HG03196 (cell line): ENCODE measurements around the gene WNT9B.

ENCODE experiments used
- ATAC-seq: cut with Tn5 transposase; IDR thresholded peaks from one replicate; pipeline ENCODE4 v1.9.1; 2021; ENCODE audit not compliant: unreplicated experiment

Gene WNT9B, protein sequence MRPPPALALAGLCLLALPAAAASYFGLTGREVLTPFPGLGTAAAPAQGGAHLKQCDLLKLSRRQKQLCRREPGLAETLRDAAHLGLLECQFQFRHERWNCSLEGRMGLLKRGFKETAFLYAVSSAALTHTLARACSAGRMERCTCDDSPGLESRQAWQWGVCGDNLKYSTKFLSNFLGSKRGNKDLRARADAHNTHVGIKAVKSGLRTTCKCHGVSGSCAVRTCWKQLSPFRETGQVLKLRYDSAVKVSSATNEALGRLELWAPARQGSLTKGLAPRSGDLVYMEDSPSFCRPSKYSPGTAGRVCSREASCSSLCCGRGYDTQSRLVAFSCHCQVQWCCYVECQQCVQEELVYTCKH

DNA sequence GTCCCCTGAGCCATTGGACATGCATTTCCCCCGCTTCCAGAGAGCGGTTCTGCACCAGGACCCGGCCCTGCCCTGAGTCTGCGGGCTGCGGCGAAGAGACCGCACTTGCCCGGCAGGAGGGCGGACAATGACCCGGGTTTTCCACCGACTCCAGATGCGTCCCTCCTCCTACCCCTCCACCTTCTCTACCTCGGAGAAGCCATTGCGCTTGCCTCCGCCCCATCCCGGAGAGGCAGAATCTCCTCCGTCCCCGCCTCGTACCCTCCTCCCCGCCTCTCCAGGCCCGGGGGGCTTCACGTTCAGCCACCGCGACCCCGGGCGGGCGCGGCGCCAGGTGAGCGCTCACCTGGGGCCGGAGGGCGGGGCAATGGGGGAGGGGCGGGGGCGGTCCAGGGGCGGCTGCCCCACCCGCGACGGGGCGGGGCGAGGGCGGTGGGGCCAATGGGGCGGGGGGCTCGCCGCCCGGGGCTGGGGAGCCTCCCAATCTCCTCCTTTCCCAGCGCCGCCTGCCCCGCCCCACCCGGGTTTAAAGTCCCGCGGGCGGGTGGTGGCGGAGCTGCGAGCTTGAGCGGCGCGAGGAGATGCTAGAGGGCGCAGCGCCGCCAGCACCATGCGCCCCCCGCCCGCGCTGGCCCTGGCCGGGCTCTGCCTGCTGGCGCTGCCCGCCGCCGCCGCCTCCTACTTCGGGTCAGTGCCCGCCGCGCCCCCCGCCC lies at the start of gene WNT9B:
TSS of gene WNT9B (plus strand) at position 555 of the 713 bp plus-strand sequence. CDS start at position 611, 56 bp downstream.
- no peak for ATAC-seq

DNA sequence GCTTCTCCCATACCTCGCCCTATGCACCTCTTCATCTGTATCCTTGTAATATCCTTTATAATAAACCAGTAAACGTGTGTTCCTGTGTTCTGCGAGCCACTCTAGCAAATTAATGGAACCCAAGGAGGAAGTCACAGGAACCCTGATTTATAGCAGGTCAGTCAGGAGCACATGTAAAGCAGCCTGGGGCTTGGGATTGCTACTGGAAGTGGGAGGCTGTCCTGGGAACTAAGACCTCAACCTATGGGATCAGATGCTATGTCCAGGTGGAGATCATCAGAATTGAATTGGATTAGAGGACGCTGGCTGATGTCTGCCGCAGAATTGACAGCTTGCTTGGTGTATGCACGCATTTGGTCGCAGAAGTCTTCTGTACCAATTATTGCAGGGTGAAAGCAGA lies 48.6 kb upstream of the WNT9B start:
- ATAC-seq, result no peak

DNA sequence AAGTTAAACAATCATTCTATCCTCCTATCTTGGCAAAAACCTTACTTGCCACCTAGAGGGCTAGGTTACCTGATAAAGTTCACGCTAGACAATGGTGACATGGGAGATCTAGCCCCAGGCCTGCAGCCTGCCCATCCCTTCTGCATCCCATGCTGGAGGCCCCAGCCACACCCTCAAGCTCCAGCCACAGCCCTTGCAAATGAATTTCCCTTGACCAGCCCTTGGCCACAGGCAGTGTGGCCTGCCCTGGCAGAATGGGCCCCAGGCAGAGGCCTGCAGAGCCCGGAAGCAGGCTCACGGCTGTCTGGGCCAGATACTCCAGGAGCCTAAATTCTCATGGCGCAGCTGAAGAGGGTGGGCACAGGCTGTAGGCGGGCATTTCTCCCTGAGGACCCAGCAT lies 47.8 kb upstream of the WNT9B start:
- ATAC-seq, result no peak

DNA sequence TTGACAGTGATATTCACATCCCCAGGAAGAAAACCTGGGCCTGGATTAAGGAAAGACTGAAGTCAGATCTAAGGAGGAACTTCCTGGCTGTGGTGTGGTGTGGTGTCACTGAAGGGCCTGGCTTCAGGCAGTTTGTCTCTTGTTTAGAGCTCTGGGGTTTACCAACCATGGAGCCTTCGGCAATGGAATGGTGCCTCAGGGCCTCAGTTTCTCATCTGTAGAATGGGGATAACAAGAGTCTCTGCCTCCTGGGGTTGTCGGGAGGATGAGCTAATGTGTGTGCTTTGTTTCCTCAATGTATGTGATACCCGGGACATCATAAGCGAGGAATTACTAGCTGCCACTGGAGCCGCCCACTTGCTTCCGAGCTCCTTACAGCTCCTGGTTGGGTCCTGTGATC lies 45.6 kb upstream of the WNT9B start:
- ATAC-seq, result no peak

DNA sequence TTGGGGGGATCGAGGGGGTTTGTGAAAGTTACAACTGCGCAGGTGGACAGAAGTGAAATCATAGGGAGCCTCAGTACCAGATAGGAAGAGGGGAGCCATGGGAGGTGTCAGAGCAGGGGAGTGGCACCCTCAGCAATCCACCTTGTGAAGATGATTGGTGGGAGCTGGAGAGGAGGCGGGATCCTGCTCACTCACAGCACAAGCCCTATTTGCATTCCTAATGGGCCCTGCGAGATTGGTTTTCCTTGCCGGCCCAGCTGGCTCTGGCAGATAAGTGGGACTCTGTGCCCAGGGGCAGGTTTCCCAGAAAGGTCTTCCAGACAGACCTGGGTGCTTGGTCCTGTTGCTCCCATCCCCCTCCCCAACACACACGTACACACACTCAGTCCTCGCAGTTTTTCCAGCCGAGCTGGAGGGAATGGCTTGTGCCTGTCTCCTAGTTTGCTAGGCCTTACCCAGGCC lies 42.2 kb upstream of the WNT9B start:
- no peak for ATAC-seq

DNA sequence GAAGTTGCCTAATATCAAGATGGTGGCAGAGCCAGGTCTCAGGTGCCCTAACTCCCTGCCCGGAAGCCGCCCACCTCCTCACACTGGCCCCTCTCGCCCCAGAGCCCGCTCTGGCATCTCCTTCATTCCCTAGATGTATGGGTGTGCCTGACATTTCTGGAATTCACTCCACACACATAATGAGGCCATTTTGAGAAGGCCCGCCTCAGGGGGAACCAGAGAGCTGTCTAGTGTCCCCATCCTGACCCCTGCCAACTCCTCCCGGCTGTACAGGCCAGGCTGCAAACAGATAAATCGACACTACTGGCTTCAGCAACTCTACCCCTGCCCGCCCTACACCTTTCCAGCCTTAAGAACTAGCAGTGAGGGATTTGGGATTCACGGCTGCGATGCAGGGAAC lies 40.5 kb upstream of the WNT9B start:
- ATAC-seq, result no peak

DNA sequence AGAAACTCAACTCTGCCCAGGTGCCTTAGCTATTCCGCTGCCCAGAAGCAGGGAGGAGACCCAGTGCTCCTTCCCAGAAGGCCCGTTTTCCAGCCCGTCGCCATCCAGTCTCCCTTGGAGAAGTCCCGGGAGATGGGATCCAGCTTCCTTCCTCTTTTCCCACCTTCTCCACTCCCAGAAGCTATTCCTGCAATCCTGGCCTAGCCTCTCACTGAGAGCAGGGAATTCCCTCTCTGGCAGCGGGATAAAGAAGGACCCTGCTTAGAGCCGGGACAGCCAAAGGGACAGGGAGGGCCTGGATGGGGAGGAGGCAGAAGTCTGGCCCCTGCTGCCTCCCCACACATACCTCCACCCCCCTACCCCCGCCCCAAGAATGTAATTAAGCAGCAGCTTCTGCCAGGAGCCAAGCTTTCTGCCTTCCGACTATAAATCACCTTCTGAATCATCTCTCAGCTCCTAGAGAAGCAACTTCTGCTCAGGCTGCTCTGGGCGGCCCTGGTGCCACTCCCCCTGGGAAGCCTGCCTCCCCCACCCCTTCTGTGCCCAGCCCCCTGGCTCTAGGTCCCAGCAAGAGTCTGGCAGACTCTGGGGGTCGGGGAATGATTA lies 39.3 kb upstream of the WNT9B start:
- no peak for ATAC-seq

DNA sequence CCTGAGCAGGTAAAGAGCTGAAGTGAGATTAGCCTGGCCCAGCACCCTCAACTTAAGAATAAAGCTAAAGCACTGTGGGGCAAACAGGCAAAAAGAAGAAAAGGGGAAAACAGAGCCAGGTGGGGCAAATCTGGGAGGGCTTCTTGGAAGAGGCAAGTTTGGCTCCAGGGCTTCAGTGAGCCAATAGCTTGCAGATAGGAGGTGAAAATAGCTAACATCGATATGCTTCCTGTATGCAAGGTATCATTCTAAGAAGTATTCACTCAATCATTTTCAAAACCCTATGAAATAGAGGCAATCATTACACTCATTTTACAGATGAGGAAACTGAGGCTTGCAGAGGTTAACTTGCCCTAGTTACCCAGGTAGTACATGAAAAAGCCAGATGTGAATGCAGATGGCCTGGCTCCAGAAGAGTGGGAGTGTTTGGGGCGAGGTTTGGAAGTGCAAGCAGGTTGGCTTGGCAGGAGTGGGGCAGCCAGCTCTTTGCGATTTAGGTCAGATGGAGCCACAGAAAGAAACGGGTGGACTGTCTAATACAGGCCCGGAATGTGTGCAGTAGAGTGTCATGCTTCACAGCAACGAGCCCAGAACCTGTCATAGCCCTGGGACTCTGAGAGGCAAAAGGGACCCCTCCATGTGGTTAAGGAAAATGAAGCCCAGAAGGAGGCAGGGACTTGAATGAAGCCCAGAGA lies 38.6 kb upstream of the WNT9B start:
- no peak for ATAC-seq

DNA sequence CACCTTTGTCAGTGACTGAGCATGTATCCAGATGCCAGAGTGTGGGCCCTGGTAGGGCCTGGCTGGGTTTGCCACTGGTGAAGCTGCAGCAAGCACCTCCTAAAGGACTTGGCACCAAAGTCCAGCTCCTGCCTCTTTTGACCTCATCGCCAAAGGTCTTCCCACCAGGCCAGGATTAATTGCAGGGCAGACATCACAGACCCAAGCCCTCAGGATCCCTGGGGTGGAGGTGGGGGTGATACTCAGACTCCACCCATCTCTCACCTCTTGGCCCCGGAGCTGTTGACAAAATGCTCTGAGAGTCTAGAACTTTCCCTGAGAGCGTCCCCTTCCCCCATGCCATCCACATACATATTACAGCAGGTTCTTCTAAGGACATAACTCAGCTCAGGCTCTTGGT lies 37.5 kb upstream of the WNT9B start:
- no peak for ATAC-seq

DNA sequence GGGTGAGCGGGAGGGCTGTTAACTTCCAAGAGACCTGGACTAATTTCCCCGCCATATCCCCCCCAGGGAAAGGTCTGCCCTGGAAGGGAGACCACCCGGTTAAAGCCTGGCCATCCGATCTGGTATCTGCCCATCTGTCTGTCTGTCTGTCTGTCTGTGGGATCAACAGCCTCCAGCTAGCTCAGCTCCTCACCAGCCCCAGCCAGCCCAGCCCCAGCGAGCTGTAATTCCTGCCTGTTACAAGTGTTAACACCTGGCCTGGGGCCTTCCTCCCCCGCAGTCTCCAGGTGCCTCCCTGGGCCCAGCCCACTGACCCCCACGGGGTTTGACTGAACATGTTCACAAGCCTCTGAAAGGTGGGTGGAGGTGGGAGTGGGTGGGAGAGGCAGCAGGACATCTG lies 36.9 kb upstream of the WNT9B start:
- ATAC-seq, result no peak

DNA sequence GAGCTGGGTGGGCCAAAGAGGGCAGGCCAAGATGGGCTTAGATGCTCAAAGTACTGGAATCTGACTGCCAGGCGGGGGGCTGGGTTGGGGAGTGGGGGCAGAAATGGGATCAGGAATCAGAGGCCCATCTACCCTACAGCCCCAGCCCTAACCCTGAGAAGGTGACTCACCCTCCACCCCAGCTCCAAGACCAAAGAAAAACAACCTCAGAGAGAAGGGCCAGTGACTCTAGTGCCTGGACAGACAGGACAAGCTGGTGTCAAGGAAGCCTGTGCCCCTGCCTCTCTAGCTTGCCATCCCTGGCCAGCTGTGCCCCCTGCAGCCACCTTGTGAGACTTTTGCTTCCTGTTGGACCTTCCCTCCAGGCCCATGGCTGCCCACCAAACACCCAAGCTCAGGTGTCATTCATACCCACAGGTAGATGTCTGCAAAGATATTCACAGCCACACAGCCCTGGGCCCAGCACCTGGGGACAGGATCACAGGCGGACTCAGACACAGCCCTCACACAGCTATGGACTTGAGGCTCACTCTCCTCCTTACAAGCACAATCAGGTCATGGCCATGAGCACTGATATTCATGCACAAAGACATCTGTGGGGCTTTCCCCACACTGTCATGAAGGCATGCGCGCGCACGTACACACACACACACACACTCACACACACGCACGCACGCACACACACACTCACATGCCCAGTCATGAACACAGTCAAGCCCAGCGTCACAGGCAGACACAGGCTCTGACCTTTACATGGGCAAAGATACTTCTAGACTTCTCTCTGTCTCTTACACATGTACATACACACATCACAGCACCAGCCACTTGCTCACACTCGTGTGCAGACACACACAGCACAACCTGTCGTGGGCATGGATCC lies 35.7 kb upstream of the WNT9B start:
- ATAC-seq, result no peak

DNA sequence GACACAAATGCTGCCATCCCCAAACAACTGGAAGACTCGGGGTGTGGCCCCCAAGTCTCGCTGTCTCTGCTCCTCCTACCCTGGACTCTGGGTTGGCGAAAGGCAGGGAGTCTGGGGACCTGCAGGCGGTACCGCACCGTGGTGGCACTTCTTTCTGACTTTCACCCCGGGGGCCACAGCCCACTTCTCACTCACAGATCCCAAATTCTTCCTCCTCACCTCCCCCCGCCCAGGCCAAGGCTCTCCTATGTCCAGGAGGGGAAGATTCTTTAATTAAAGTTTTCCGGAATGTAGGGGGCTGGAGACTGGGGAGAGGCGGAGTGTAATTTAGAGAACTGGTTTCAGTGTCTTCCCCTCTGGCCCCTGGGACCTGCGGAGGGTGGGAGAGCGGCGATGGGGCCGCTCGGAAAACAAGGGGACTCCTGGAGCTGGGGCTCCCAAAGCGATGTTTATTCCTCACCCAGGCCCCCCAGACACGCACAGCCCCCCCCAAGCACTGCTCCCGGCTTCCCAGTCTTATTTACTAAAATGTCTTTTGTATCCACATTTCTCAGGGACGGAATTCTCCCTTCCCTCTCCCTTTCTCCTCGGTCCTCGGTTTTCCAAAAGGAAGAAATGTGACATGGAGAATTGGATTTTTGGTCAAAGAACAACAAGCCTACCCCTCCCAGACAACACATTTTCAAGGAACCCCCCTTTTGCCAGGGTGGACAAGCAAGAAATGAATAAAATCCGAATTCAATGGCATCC lies 34.1 kb upstream of the WNT9B start:
- no peak for ATAC-seq

DNA sequence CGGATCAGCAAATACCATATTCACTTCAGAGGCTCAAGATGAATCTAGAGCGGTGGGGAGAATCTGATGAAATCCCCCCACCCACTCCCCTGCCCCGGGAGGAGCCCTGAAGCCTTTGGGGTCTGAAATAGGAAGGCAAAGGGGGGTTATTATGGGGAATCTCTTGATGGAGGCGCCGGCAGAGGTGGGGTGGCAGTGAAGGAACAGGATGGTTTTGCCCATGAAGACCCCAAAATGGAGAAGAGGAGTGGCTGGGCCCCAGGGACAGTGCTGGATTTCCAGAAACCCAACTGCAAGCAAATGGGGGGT lies 33.5 kb upstream of the WNT9B start:
- no peak for ATAC-seq

DNA sequence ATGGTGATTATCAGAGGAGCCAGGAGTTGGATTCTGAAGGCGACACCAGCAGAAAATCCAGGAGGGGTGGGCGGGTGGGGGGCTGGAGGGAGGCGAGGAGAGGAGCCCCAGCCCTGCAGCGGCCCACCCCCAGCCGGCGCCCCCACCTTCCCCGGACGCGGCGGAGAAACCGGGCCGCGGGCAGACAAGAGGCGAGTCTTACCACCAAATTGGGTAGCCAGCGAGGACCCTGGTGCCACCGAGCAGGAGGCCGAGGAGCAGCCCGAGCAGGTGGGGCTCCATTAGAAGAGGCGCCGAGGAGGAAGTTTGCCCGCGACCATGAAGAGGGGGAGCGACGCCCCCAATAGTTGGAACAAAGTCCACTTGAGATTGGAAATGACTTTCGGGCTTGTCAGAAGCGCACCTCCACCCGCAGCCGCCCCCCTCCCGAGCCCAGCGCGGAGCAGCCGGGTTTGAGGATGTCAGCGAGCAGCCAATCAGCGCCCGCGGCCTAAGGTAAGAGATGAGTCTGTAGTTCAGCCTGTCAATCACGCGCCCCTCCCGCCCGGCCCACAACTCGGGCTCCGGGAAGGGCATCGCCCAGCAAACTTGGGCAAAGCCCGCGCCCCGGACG lies 33.0 kb upstream of the WNT9B start, which contains the start of gene WNT3:
TSS of gene WNT3 (minus strand) at position 377 of the 613 bp plus-strand sequence. CDS start at position 282, 95 bp downstream.
- no peak for ATAC-seq

DNA sequence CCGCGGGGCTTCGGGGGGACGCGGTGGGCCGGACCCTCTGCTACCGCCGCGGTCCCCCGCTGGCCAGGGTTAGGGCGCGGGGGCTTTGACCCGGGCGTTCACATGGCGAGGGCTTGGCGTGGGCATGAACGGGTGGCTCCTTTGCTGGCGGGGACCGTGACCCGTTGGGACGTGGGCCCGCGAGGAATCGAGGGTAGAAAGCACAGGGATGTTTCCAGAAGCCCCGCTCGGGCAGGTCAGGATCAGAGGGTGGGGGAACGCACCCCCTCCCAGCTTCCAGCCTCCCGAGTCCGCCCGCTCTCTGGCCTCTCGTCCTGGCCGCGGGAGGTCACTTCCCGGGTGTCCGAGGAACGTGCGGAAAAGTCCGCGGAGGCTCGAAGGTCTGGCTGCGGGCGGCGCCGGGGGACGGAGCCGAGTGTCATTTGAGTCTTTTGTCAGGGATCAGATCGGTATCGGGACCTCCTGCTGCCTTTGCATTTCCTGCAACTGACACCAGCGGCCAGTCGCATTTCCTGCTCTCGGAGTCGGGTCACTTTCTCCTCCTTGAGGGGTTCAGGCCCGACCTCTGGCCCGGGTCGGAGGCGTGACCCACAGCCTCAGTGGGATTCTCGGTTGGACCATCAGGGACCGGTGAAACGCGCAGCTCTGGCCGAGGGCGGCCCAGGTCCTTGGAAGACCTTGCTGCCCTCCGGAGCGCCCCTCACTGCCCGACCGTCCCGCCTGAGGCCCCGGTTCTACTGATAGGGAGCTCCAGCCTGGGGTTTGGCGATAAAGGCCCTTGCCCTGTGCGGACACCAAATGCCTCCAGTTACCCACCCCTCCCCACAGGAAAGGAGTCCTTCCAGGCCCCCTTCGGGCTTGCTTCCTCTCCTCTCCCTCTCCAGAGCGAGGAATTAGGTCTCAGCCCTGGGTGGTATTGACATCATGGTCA lies 32.2 kb upstream of the WNT9B start:
- ATAC-seq, result no peak

DNA sequence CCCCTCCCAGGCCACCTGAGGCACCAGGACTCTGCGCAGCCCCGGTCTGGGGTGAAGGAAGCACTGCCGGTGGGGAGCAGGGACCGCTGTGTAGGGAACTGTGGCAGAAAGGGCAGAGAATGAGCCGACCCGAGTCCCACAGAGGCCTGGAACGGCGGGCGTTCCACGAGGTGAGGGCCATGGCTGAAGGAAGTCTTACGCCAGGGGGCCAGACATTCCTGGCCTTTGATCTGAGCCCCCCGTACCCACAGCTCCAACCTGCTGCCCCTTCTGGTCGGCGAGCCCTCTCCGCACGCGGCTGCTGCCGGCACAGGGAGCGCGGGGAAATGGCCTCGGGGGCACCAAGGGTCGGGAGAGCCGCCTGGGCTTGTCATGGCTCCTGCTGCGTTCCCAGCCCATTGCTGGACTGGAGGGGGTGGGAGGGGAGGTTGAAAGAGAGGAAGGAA lies 31.5 kb upstream of the WNT9B start:
- ATAC-seq, result no peak

DNA sequence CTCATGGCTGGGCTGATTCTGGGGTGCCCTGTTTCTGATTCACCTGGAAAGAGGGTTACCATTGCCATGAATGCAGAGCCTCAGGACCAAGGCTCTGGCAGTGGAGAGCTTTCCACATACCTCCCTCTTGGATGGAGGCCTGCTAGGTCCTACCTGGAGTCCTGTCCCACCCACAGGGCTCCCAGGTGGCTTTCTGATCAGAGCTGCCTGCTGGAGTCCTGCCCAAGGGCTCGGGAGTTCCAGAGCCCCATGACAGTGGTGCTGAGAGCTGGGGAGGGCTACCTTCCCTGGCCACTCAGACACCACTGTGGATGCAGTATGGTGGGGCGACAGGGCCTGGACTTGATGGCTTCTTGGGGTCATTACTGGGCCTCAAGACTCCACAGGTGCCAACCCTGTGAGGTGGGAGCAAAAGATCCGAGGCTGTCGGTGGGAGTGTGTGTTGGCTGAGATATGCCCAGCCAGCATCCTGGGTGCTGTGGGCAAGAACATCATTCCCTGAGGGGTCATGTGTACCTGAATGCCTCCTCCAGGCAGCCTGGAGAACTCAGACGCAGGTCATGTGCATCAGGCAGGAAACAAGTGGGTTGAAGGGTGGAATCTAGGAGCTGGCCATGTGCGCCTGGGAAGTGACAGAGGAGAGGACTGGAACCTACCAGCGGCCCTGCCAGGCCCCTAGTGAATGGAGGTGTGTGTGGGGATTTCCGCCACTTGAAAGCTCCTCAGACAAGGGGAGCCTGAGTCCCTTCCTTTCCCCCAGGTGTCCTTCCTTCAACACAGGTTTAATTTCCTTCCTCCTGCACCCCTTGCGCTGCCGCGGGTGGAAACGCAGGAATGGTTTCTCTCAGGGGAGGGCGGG lies 30.6 kb upstream of the WNT9B start:
- no peak for ATAC-seq
